Endothelial cell of umbilical vein (primary cell): Measurements from ENCODE around the gene C22orf23. TPM values are rescaled to one million over a fixed set of nuclear protein-coding genes. Genes with fewer than 3 reads are reported as not detected.

Source experiments
- BruUV-seq: library from RNA; stranded (reverse); fragments of 400-500 nt; replicated peaks from 2 replicates; lab custom pipeline; 2021; lab: Mats Ljungman, UMichigan
- CTCF ChIA-PET: fragments of 300-600, 350-600 bp; sonication (Branson Sonifier 250); formaldehyde crosslinking; loops from one replicate; lab custom pipeline; 2021; ENCODE audit warnings: antibody characterized with exemption, inconsistent platforms; lab: Charles Lee
- POLR2A ChIA-PET: fragments of 300-600, 350-600 bp; sonication (Branson Sonifier 250); formaldehyde crosslinking; loops from one replicate; lab custom pipeline; 2021; ENCODE audit warnings: antibody characterized with exemption, inconsistent platforms; lab: Charles Lee
- DNase-seq: peaks from one replicate; pipeline ENCODE4 v3.0.0-alpha.2; 2011; ENCODE audit warnings: low read depth, low spot score
- FAIRE-seq: peaks from 2 replicates; lab custom pipeline; 2011; peaks lifted over from hg19 to GRCh38; lab: Jason Lieb, UNC
- H2AFZ ChIP-seq: 2 replicates; pipeline ENCODE4 v1.6.0; 2012; ENCODE audit warnings: low read depth, low read length, control low read depth, inconsistent platforms
- H3K27ac ChIP-seq: 2 replicates; pipeline ENCODE4 v1.5.1; 2011; ENCODE audit warnings: low read depth, mild to moderate bottlenecking, control low read depth, low read length, moderate library complexity; ENCODE audit not compliant: insufficient read depth
- H3K27me3 ChIP-seq, 2 experiments: 2 replicates each; pipeline versions ENCODE4 v1.6.0 to v1.6.1; 2011; ENCODE audit warnings: low read length in 2 of 2, mixed read lengths in 1 of 2; ENCODE audit not compliant: control insufficient read depth in 2 of 2, insufficient read depth in 2 of 2
- H3K36me3 ChIP-seq, 2 experiments: 2 replicates in 1 of 2; 3 replicates in 1 of 2; pipeline ENCODE4 v1.5.1; 2011; ENCODE audit warnings: low read length in 2 of 2, mild to moderate bottlenecking in 1 of 2, moderate library complexity in 1 of 2; ENCODE audit not compliant: control insufficient read depth in 2 of 2, insufficient read depth in 2 of 2; ENCODE audit errors: extremely low read depth in 1 of 2
- H3K4me1 ChIP-seq: 3 replicates; pipeline ENCODE4 v1.5.1; 2011; ENCODE audit warnings: mild to moderate bottlenecking, low read length; ENCODE audit not compliant: control insufficient read depth, insufficient read depth; ENCODE audit errors: extremely low read depth
- H3K4me2 ChIP-seq: 2 replicates; pipeline ENCODE4 v1.6.1; 2011; ENCODE audit warnings: low read length, control low read depth, mixed read lengths; ENCODE audit not compliant: insufficient read depth
- H3K4me3 ChIP-seq, 3 experiments: fragments of 200-600 bp in 1 of 3; sonication (generic), shearing (Covaris generic) in 1 of 3; replicated peaks in 1 of 3; 2 replicates each; pipeline ENCODE4 v1.5.1; 2011 to 2016; ENCODE audit warnings: control low read depth in 3 of 3, low read length in 3 of 3, mild to moderate bottlenecking in 2 of 3, inconsistent platforms in 1 of 3, low read depth in 1 of 3, moderate library complexity in 1 of 3; ENCODE audit not compliant: insufficient read depth in 1 of 3
- H3K79me2 ChIP-seq: 2 replicates; pipeline ENCODE4 v1.6.0; 2012; ENCODE audit warnings: low read length, inconsistent platforms; ENCODE audit not compliant: control insufficient read depth, insufficient read depth
- H3K9ac ChIP-seq: replicated peaks from 2 replicates; pipeline ENCODE3; 2011; ENCODE audit warnings: low read length, control low read depth; ENCODE audit not compliant: insufficient read depth; ENCODE audit errors: extremely low read depth
- H3K9me1 ChIP-seq: replicated peaks from 3 replicates; pipeline ENCODE4 v1.6.0; 2011; ENCODE audit warnings: mild to moderate bottlenecking, low read length; ENCODE audit not compliant: control insufficient read depth, insufficient read depth; ENCODE audit errors: extremely low read depth
- H3K9me3 ChIP-seq: replicated peaks from 2 replicates; pipeline ENCODE4 v1.5.1; 2012; ENCODE audit warnings: low read length, inconsistent platforms; ENCODE audit not compliant: control insufficient read depth, insufficient read depth
- H4K20me1 ChIP-seq: replicated peaks from 2 replicates; pipeline ENCODE3; 2011; ENCODE audit warnings: mild to moderate bottlenecking, low read length; ENCODE audit not compliant: control insufficient read depth, insufficient read depth; ENCODE audit errors: extremely low read depth
- CTCF ChIP-seq, 2 donors: IDR thresholded peaks; 1 replicate in 1 of 2; 2 replicates in 1 of 2; pipeline ENCODE4 v1.5.1; 2011; ENCODE audit warnings: low read length in 2 of 2, mild to moderate bottlenecking in 2 of 2, moderate library complexity in 2 of 2, control low read depth in 1 of 2, inconsistent platforms in 1 of 2, low read depth in 1 of 2; ENCODE audit not compliant: insufficient read depth in 1 of 2; ENCODE audit errors: extremely low read depth in 1 of 2
- EZH2 ChIP-seq: IDR thresholded peaks from 2 replicates; pipeline ENCODE4 v1.6.1; 2012; ENCODE audit warnings: borderline replicate concordance, low read depth, mild to moderate bottlenecking, moderate library complexity, low read length, inconsistent platforms; ENCODE audit not compliant: severe bottlenecking
- FOS ChIP-seq: IDR thresholded peaks from 2 replicates; pipeline ENCODE4 v1.6.1; 2011; ENCODE audit warnings: mild to moderate bottlenecking, low read length, moderate library complexity, borderline replicate concordance; ENCODE audit not compliant: insufficient read depth
- GATA2 ChIP-seq: IDR thresholded peaks from 2 replicates; pipeline ENCODE4 v1.7.0; 2011; ENCODE audit warnings: low read depth, mild to moderate bottlenecking, moderate library complexity, mixed read lengths, low read length; ENCODE audit not compliant: insufficient read length, insufficient read depth
- JUN ChIP-seq: IDR thresholded peaks from 2 replicates; pipeline ENCODE4 v1.6.1; 2011; ENCODE audit warnings: borderline replicate concordance, low read depth; ENCODE audit not compliant: insufficient read length, insufficient read depth
- MAX ChIP-seq: IDR thresholded peaks from 2 replicates; pipeline ENCODE4 v1.6.1; 2011; ENCODE audit not compliant: insufficient read depth, insufficient read length
- MYC ChIP-seq: IDR thresholded peaks from one replicate; pipeline ENCODE4 v1.6.1; 2011; ENCODE audit warnings: mild to moderate bottlenecking, low read depth, low read length
- POLR2A ChIP-seq: IDR thresholded peaks from 2 replicates; pipeline ENCODE4 v1.6.1; 2012; ENCODE audit warnings: low read depth, mild to moderate bottlenecking, control low read depth, low read length
- POLR2AphosphoS5 ChIP-seq: IDR thresholded peaks from 2 replicates; pipeline ENCODE4 v1.6.1; 2012; ENCODE audit warnings: low read depth, mild to moderate bottlenecking, control low read depth, low read length, moderate library complexity; ENCODE audit not compliant: insufficient read depth
- dilution Hi-C: fragments of 300-500 bp; cut with MboI; formaldehyde crosslinking; loops from one replicate; pipeline ENCODE4 v1.15.0; 2019; ENCODE audit warnings: low sequenced_read_pairs; ENCODE audit not compliant: extremely low pct_ligation_motif_present
- intact Hi-C: fragments of 100-400 bp; cut with micrococcal nuclease; formaldehyde crosslinking; loops from one replicate; pipeline ENCODE4 v1.10.0; 2022
- polyA plus RNA-seq, 4 experiments: library from polyadenylated mRNA; depleted of rRNA in 3 of 4; stranded (reverse) in 3 of 4; unstranded in 1 of 4; fragments of >200 nt; gene quantifications; 2 replicates each; pipeline versions ENCODE4 v1.2.1 to v1.2.3, GENCODE V29; 2011 to 2012; ENCODE audit warnings: missing spikeins in 1 of 4
- total RNA-seq: library from RNA; stranded (reverse); gene quantifications from 2 replicates; pipeline ENCODE4 v1.2.3, GENCODE V29; 2021

C22orf23 gene
- total and polyA plus RNA-seq, 2 donors (not counting 3 experiments of a cell fraction or from before 2014, with no cell fraction given) = 0.23 to 0.44 TPM

GRCh38 chr22:37925330-37925729 is 28.1 kb downstream of the C22orf23 start:
- H3K9me1 ChIP-seq = no peaks in the 10 kb centered on the region
- no peaks in the 10 kb centered on the region for H3K27me3 ChIP-seq
- no peak for TF ChIP-seq JUN
- H3K36me3 ChIP-seq = peaks cover 5 to 33% of the 10 kb centered on the region in 2 experiments
- peaks cover 4% of the 10 kb centered on the region for H3K4me1 ChIP-seq
- no peaks in the 10 kb centered on the region for H4K20me1 ChIP-seq
- H3K27ac ChIP-seq = no peak overlapping the region
- intact Hi-C loops (no loop called here), dilution Hi-C loops (no loop called here)
- no peak overlapping the region for H3K4me2 ChIP-seq
- DNase-seq (no peak), FAIRE-seq (no peak)
- H3K9me3 ChIP-seq = no peaks in the 10 kb centered on the region
- ChIA-PET POLR2A (no interaction called here), CTCF (no interaction called here)
- no peak overlapping the region for H3K9ac ChIP-seq
- H3K4me3 ChIP-seq = no peak overlapping the region
- no TSS peak for BruUV-seq
- no peak overlapping the region for H2AFZ ChIP-seq
- H3K79me2 ChIP-seq = no peaks in the 10 kb centered on the region

- Histone ChIP-seq H3K27me3 (no peaks in the 10 kb centered on the region), H3K9ac (no peak overlapping the region), H3K4me1 (no peaks in the 10 kb centered on the region), H3K36me3 (peaks cover 5 to 33% of the 10 kb centered on the region in 2 experiments), H3K79me2 (no peaks in the 10 kb centered on the region), H3K27ac (no peak overlapping the region), H4K20me1 (no peaks in the 10 kb centered on the region), H2AFZ (no peak overlapping the region), H3K9me3 (no peaks in the 10 kb centered on the region), H3K9me1 (no peaks in the 10 kb centered on the region), H3K4me2 (no peak overlapping the region), H3K4me3 (no peak overlapping the region)
- FAIRE-seq (no peak), DNase-seq (no peak)
- intact Hi-C loops = no loop called here
- dilution Hi-C loops = no loop called here
- TF ChIP-seq CTCF (IDR thresholded peaks at IDR 0.05; ENCODE audit: extremely low read depth in 1 of 2, insufficient read depth in 1 of 2, low read depth in 1 of 2, low read length in 2 of 2) (no peak), MYC (no peak), MAX (no peak), GATA2 (no peak), FOS (no peak), EZH2 (no peak), POLR2AphosphoS5 (no peak), JUN (no peak), POLR2A (no peak)
- no TSS peak for BruUV-seq
- CTCF ChIA-PET = no interaction called here
- POLR2A ChIA-PET = no interaction called here
Observed at GRCh38 chr22:37924386-37925065, 28.9 kb downstream of the C22orf23 start.
